GM13976 (cell line): ENCODE measurements around the gene MAMLD1.

ENCODE experiments used
- DNase-seq: peaks from one replicate; pipeline ENCODE4 v3.0.0; 2012; ENCODE audit warnings: low spot score
- CTCF ChIP-seq: IDR thresholded peaks from 2 replicates; pipeline ENCODE4 v1.5.1; 2012; ENCODE audit warnings: borderline replicate concordance, mild to moderate bottlenecking; ENCODE audit not compliant: insufficient read depth; ENCODE audit errors: extremely low read depth, missing control alignments, control extremely low read depth
- in situ Hi-C: fragments of 300-500 bp; cut with MboI; formaldehyde crosslinking; loops from one replicate; pipeline ENCODE4 v1.12.0; 2022; ENCODE audit warnings: low sequenced_read_pairs, mixed read lengths, inconsistent platforms; ENCODE audit not compliant: unreplicated experiment

MAMLD1 gene

GRCh38 chrX:150362599-150363481 lies at the start of gene MAMLD1:
Gene MAMLD1 (plus strand): TSS chrX:150363317. CDS start chrX:150445517, 82,200 bp downstream.
- DNase-seq = peak; percentile 32
- in situ Hi-C loops = no loop called here
- TF ChIP-seq CTCF = no peak

GRCh38 chrX:150313514-150313913 lies 49.6 kb upstream of the MAMLD1 start:
- in situ Hi-C loops = no loop called here
- no peak for DNase-seq
- no peak for TF ChIP-seq CTCF

- DNase-seq = no peak
- in situ Hi-C loops = no loop called here
- no peak for TF ChIP-seq CTCF
These were observed 48.9 kb upstream of the MAMLD1 start for GRCh38 chrX:150314186-150314585.

- no peak for DNase-seq
- TF ChIP-seq CTCF = no peak
- in situ Hi-C loops = no loop called here
These were observed 46.6 kb upstream of the MAMLD1 start for GRCh38 chrX:150316564-150316963.

- in situ Hi-C loops = no loop called here
- DNase-seq = no peak
- TF ChIP-seq CTCF = no peak
These were observed 40.1 kb upstream of the MAMLD1 start for GRCh38 chrX:150323020-150323419.

- no peak for TF ChIP-seq CTCF
- no peak for DNase-seq
- in situ Hi-C loops = no loop called here
These were observed 38.9 kb upstream of the MAMLD1 start for GRCh38 chrX:150324035-150324728.
